Uterus (tissue), 4 donors: ENCODE measurements around the gene CACNA2D2. TPM values are rescaled to one million over a fixed set of nuclear protein-coding genes. Genes with fewer than 3 reads are reported as not detected.

Experiments used
- DNase-seq, 2 donors: peaks; one replicate each; pipeline ENCODE4 v3.0.0-alpha.2; 2019 to 2020
- H3K27ac ChIP-seq, 2 donors: fragments of 200-600 bp; sonication (generic); 1 replicate in 1 of 2; 2 replicates in 1 of 2; pipeline ENCODE4 v1.5.1; 2016 to 2018
- H3K27me3 ChIP-seq, 2 donors: fragments of 200-600 bp; sonication (generic); one replicate each; pipeline ENCODE4 v1.5.1; 2018 to 2019; ENCODE audit warnings: control low read depth in 1 of 2
- H3K36me3 ChIP-seq, 2 donors: fragments of 200-600 bp; sonication (generic); one replicate each; pipeline ENCODE4 v1.5.1; 2019; ENCODE audit warnings: control low read depth in 1 of 2
- H3K4me1 ChIP-seq, 2 donors: fragments of 200-600 bp; sonication (generic); one replicate each; pipeline ENCODE4 v1.5.1; 2018 to 2019; ENCODE audit warnings: control low read depth in 1 of 2
- H3K4me3 ChIP-seq, 2 donors: fragments of 200-600 bp; sonication (generic); 1 replicate in 1 of 2; 2 replicates in 1 of 2; pipeline ENCODE4 v1.5.1; 2018 to 2019; ENCODE audit warnings: mild to moderate bottlenecking in 1 of 2
- H3K9me3 ChIP-seq, 2 donors: fragments of 200-600 bp; sonication (generic); one replicate each; pipeline ENCODE4 v1.5.1; 2019; ENCODE audit warnings: control low read depth in 1 of 2
- CTCF ChIP-seq, 4 experiments: fragments of 200-600 bp in 2 of 4; fragments of 450-650 bp in 2 of 4; sonication (generic) in 2 of 4; IDR thresholded peaks; one replicate each; pipeline ENCODE4 v1.5.1; 2016 to 2019; ENCODE audit warnings: antibody characterized with exemption in 4 of 4, mild to moderate bottlenecking in 2 of 4, moderate library complexity in 1 of 4
- POLR2A ChIP-seq, 2 donors: fragments of 450-650 bp; IDR thresholded peaks; one replicate each; pipeline ENCODE4 v1.6.1; 2016; ENCODE audit warnings: antibody characterized with exemption in 2 of 2, mild to moderate bottlenecking in 1 of 2, moderate library complexity in 1 of 2
- intact Hi-C: fragments of 100-400 bp; cut with DNase I; formaldehyde crosslinking; loops from one replicate; pipeline ENCODE4 v1.15.1; 2023; ENCODE audit warnings: low total_unique reads
- total RNA-seq, 4 donors: library from RNA; depleted of rRNA in 3 of 4; stranded (reverse); fragments of >200 nt in 3 of 4; gene quantifications; one replicate each; pipeline versions ENCODE4 v1.1.0 to v1.2.4, GENCODE V29; 2014 to 2023
- donor health status: DM: yes; HTN: yes; CAD: no.

The CACNA2D2 gene
- total RNA-seq, 4 donors from 2014 or later, result under 0.01 to 6.1 (median 5.3) TPM; not detected in 1

- Histone ChIP-seq H3K9me3 (no peaks in the 10 kb centered on the region), H3K36me3 (no peaks in the 10 kb centered on the region), H3K4me3 (no peak overlapping the region), H3K27me3 (no peaks in the 10 kb centered on the region), H3K4me1 (peaks cover 0 to 13% of the 10 kb centered on the region in 2 donors), H3K27ac (peak overlapping the region in 1 of 2 donors; percentile 95)
- peak in 1 of 2 donors; percentile 19 for DNase-seq
- TF ChIP-seq POLR2A (IDR thresholded peaks at IDR 0.05), result no peak
- TF ChIP-seq CTCF (IDR thresholded peaks at IDR 0.05), result no peak
- intact Hi-C loops, result no loop called here
Measured at GRCh38 chr3:50326182-50326541, 177.3 kb downstream of the CACNA2D2 start.

DNA sequence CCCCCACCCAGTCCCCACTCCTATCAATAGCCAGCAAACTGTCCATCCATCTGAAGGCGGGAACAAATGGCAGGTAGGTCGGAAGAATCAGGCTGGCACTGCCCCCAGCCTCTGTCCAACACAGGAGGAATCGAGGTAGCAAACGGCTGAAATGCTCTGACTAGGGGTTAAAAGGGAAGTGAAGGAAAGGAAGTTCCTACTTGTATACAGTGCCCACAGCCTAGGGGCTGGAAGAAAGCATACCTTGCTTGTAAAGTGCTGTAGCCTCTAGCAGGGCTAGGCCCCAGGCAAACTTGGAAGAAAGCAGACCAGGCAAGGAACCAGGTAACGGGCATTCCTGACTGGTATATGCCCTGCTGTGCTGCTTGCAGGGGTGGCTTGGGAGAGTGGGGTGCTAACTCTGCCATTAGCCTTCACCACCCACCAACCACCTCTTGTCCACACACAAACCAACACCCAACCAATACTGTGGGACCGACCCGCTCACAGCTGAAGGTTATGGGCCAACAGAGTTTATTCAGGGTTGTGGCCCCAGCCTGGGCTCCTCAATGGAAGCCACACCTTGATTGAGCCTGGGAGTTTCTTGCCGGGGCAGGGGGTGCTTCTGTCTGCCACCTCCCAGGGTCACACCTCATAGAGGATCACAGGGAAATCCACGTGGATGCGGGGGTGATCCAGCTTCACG is 177.8 kb downstream of the CACNA2D2 start:
- H3K27ac ChIP-seq, result peak overlapping the region; percentile 95 to 96
- intact Hi-C loops, result no loop called here

GRCh38 chr3:50325113-50325480 is 178.3 kb downstream of the CACNA2D2 start:
- H3K36me3 ChIP-seq, result no peaks in the 10 kb centered on the region
- intact Hi-C loops, result no loop called here
- DNase-seq, result no peak
- peak overlapping the region; percentile 95 to 96 for H3K27ac ChIP-seq
- H3K4me1 ChIP-seq, result peaks cover 0 to 16% of the 10 kb centered on the region in 2 donors
- TF ChIP-seq CTCF (IDR thresholded peaks at IDR 0.05), result no peak
- TF ChIP-seq POLR2A (IDR thresholded peaks at IDR 0.05), result no peak
- no peaks in the 10 kb centered on the region for H3K27me3 ChIP-seq
- H3K4me3 ChIP-seq, result no peak overlapping the region
- no peaks in the 10 kb centered on the region for H3K9me3 ChIP-seq

More for the DNA sequence above, 177.8 kb downstream of the CACNA2D2 start:
- no peaks in the 10 kb centered on the region for H3K9me3 ChIP-seq
- H3K4me1 ChIP-seq, result peaks cover 0 to 13% of the 10 kb centered on the region in 2 donors
- no peak overlapping the region for H3K4me3 ChIP-seq
- DNase-seq, result no peak
- TF ChIP-seq CTCF (IDR thresholded peaks at IDR 0.05), result no peak
- no peak for TF ChIP-seq POLR2A (IDR thresholded peaks at IDR 0.05)
- no peaks in the 10 kb centered on the region for H3K36me3 ChIP-seq
- H3K27me3 ChIP-seq, result no peaks in the 10 kb centered on the region

DNA sequence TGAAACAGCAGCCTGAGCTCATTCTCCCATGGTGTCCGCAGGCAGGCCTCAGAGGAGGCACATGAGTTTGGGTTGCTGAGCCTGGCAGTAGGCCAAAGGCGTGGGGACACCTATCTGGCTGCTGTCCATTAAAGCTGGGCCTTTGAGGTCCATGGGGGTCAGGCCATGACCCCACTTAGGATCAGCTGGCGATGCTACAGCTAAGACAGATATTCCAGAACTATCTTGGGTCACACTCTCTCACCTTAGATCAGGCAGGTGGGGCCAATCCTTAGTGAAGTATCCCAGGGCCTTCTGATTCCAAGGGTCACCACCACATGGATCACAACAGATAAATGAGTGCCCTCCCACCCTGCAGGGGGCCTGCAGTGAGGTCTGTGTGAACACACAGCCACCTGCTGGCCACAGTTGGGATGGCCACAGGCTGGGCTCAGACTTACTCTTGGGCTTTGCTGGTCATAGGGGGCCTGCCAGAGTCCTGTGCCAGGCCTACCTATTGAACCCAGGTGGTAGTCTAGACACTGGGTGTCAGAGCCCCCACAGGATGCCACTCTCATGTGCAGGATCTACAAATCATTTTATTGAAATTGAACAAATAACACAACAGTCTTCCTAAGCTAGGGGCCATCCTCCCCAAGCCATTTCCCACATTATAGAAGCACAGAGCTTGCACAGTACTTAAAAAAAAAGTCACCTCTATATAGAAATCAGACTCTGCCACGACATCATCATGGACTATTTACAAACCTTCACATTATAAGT is 178.9 kb downstream of the CACNA2D2 start:
- TF ChIP-seq POLR2A (IDR thresholded peaks at IDR 0.05) (no peak), CTCF (IDR thresholded peaks at IDR 0.05) (peak; percentile 71 to 86 (median 75))
- intact Hi-C loops, result no loop called here
- no peaks in the 10 kb centered on the region for H3K36me3 ChIP-seq
- peaks cover 0 to 19% of the 10 kb centered on the region in 2 donors for H3K4me1 ChIP-seq
- peak; percentile 66 for DNase-seq
- no peak overlapping the region for H3K4me3 ChIP-seq
- H3K27ac ChIP-seq, result peak overlapping the region; percentile 95 to 96
- no peaks in the 10 kb centered on the region for H3K9me3 ChIP-seq
- H3K27me3 ChIP-seq, result no peaks in the 10 kb centered on the region

DNA sequence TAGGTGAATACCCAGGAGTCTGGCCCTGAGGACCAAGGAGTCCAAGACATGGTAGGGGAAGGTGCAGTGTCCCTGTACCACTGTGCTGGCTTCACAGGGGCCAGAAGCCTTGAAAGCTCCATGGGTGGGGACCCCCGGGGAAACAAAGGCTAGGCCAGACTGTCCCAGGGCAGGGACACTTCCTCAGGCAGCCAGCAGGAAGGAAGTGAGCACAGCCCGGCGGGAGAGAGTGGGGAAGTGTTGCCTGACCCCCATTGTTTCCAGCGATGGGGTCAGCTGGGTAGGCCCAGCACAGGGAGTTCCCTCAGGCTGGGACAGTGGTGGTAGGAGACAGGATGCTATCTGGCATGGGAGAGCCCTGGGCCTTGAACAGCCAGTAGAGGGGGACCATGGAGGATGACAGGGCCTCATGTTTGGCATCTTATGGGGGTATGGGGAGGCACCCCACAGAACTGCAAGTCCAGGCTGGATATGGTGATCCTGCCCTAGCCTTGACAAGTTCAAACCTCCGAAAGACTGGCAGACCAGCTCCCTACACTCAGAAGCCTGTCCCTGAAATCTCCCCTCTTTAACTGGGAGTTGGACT is 179.7 kb downstream of the CACNA2D2 start:
- Histone ChIP-seq H3K4me3 (no peak overlapping the region), H3K27me3 (no peaks in the 10 kb centered on the region), H3K36me3 (no peaks in the 10 kb centered on the region), H3K4me1 (peaks cover 0 to 27% of the 10 kb centered on the region in 2 donors), H3K27ac (peak overlapping the region; percentile 95 to 96), H3K9me3 (no peaks in the 10 kb centered on the region)
- intact Hi-C loops, result no loop called here
- no peak for TF ChIP-seq POLR2A (IDR thresholded peaks at IDR 0.05)
- TF ChIP-seq CTCF (IDR thresholded peaks at IDR 0.05), result peak in 1 of 4 experiments; percentile 21
- DNase-seq, result peak; percentile 43 to 72
